Heart right ventricle (tissue), 16 donors: ENCODE results near the gene ITGA2. TPM values are rescaled to one million over a fixed set of nuclear protein-coding genes. Genes with fewer than 3 reads are reported as not detected.
A peak's percentile ranks its signal among the peaks of the same experiment; 100 is the strongest.
"Not testable (repeated sequence)": the region's sequence is repeated elsewhere in the genome, so short reads cannot be mapped to it uniquely, and the experiment has no call there.

Source experiments
- ATAC-seq, 8 donors: fragments of 200-7000 bp; cut with Tn5 transposase; one replicate each; pipeline ENCODE4 v1.9.1; 2020; ENCODE audit warnings: mild to moderate bottlenecking in 8 of 8, moderate library complexity in 8 of 8, moderate number of reproducible peaks in 1 of 8
- DNase-seq, 2 donors: peaks; one replicate each; pipeline ENCODE4 v3.0.0-alpha.2; 2020
- H3K27ac ChIP-seq, 10 donors: fragments of 200-600 bp; sonication (generic) in 2 of 10; one replicate each; pipeline versions ENCODE4 v1.5.0 to v1.8.0; 2020 to 2022; ENCODE audit warnings: mild to moderate bottlenecking in 3 of 10
- H3K27me3 ChIP-seq, 7 donors: fragments of 200-600 bp; one replicate each; pipeline ENCODE4 v1.8.0; 2021 to 2022; ENCODE audit warnings: mild to moderate bottlenecking in 2 of 7
- H3K36me3 ChIP-seq, 9 donors: fragments of 200-600 bp; sonication (generic) in 1 of 9; one replicate each; pipeline versions ENCODE4 v1.5.0 to v1.8.0; 2020 to 2022; ENCODE audit warnings: mild to moderate bottlenecking in 2 of 9
- H3K4me1 ChIP-seq, 9 donors: fragments of 200-600 bp; sonication (generic) in 1 of 9; one replicate each; pipeline versions ENCODE4 v1.5.0 to v1.8.0; 2020 to 2022; ENCODE audit warnings: mild to moderate bottlenecking in 4 of 9
- H3K4me3 ChIP-seq, 10 donors: fragments of 200-600 bp; sonication (generic) in 2 of 10; one replicate each; pipeline versions ENCODE4 v1.5.0 to v1.8.0; 2020 to 2022; ENCODE audit warnings: mild to moderate bottlenecking in 7 of 10, moderate library complexity in 2 of 10
- H3K9me3 ChIP-seq, 11 donors: fragments of 200-600 bp in 10 of 11; sonication (generic) in 2 of 11; one replicate each; pipeline versions ENCODE4 v1.5.0 to v1.8.0; 2013 to 2022; ENCODE audit warnings: mild to moderate bottlenecking in 2 of 11, control low read depth in 1 of 11, moderate library complexity in 1 of 11
- WGBS, 2 donors: extraction: QIAGEN DNeasy Blood & Tissue Kit; methylation state at CpG; one replicate each; pipeline ENCODE4 v1.1.7; 2013; ENCODE audit warnings: inconsistent platforms in 1 of 2; 5-methylcytosine and 5-hydroxymethylcytosine counted together
- intact Hi-C, 10 donors: fragments of 100-400 bp; cut with DNase I; formaldehyde crosslinking; loops; one replicate each; pipeline versions ENCODE4 v1.11.1 to v1.14.2; 2022
- polyA plus RNA-seq, 2 donors: library from polyadenylated mRNA; stranded (reverse); fragments of 200-250 nt; gene quantifications; one replicate each; pipeline ENCODE4 v1.2.3, GENCODE V29; 2013
- total RNA-seq, 10 donors: library from RNA; stranded (reverse); fragmentation: NEBNext Ultra II Directional in 3 of 10; extraction: Animal tissue kit (Norgen Biotek cat#: 25700) in 3 of 10; gene quantifications; one replicate each; pipeline versions ENCODE4 v1.2.1 to v1.2.4, GENCODE V29; 2021 to 2023
- TF ChIP-seq, protein P1 (sequence below), 9 donors: fragments of 200-600 bp; sonication (generic) in 2 of 9; IDR thresholded peaks; one replicate each; pipeline versions ENCODE4 v1.5.0 to v1.8.0; 2021 to 2022; ENCODE audit warnings: antibody characterized with exemption in 9 of 9, mild to moderate bottlenecking in 5 of 9, moderate library complexity in 1 of 9
- donor health status: Arrhythmogenic right ventricular cardiomyopathy.
- donor health status: ischemic (EF 13 %, LVEDD 7.1; RV severe dilation, severe dysfunction).
- donor health status: healthy with polysubstance abuse.
- donor health status: DM: no; HTN: yes; CAD: no.
- donor health status: DM: no; HTN: no; CAD: no.
- donor health status: ischemic (EF 25% LVEDD 6.9; RV normal size, moderate dysfunction).
- donor health status: ischemic (EF 25% LVEDD 5.7; RV mildly dilated, moderate dysfunction).
- donor health status: healthy.
- donor health status: DM: yes; HTN: yes; CAD: no.
- donor health status: Ischemic cardiomyopathy.
- donor health status: ischemic (EF 35%, LVEDD 5.7; RV mildly dilated, moderate dysfunction).
- donor health status: nonischemic (EF 11% LVEDD 7.7; RV severe dilation, severe dysfunction).
- donor health status: DM: yes; HTN: yes; CAD: no.
- donor health status: PGD.
- donor health status: ischemic (EF 29% LVEDD 5.4; RV normal size, mild dysfunction).
- donor health status: nonischemic (EF 23%, LVEDD 6.1; RV moderate dilation, normal function).

The ITGA2 gene
- total and polyA plus RNA-seq, 12 donors, result 0.22 to 9.4 (median 0.92) TPM

- peaks cover 0 to 7% (median 0%) of the 10 kb centered on the region in 9 donors for H3K4me1 ChIP-seq
- no peak for ATAC-seq
- intact Hi-C loops, result no loop called here
- H3K27ac ChIP-seq, result no peak overlapping the region
- H3K36me3 ChIP-seq, result no peaks in the 10 kb centered on the region
- no peaks in the 10 kb centered on the region for H3K27me3 ChIP-seq
- TF ChIP-seq, protein P1, sequence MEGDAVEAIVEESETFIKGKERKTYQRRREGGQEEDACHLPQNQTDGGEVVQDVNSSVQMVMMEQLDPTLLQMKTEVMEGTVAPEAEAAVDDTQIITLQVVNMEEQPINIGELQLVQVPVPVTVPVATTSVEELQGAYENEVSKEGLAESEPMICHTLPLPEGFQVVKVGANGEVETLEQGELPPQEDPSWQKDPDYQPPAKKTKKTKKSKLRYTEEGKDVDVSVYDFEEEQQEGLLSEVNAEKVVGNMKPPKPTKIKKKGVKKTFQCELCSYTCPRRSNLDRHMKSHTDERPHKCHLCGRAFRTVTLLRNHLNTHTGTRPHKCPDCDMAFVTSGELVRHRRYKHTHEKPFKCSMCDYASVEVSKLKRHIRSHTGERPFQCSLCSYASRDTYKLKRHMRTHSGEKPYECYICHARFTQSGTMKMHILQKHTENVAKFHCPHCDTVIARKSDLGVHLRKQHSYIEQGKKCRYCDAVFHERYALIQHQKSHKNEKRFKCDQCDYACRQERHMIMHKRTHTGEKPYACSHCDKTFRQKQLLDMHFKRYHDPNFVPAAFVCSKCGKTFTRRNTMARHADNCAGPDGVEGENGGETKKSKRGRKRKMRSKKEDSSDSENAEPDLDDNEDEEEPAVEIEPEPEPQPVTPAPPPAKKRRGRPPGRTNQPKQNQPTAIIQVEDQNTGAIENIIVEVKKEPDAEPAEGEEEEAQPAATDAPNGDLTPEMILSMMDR (IDR thresholded peaks at IDR 0.05), result no peak
- no peak for DNase-seq
- H3K9me3 ChIP-seq, result peaks cover 0 to 20% (median 0%) of the 10 kb centered on the region in 11 donors
- 93 to 100% methylated on average over 1 of the region's 1 CpG for WGBS, 2 donors
- H3K4me3 ChIP-seq, result no peak overlapping the region
These were observed 25.5 kb upstream of the ITGA2 start for GRCh38 chr5:52963636-52964035.

DNA sequence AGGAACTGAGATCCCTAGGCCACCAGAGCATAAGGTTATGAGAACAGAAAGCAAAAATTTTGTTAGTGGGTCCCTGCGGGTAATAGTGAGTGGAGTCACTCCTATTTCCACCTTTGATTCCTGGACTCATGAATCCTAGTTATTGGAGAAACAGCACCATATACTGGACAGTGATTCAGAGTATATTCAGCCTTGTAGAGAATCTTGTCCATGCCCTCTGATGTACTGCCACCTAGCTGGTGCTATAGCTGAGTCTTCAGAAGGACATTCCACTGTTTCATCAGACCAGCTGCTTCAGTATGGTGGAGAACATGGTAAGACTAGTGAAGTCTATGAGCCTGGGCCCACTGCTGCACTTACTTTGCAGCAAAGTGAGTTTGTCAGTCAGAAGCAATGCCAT is 25.0 kb upstream of the ITGA2 start:
- no peak overlapping the region for H3K4me3 ChIP-seq
- H3K27ac ChIP-seq, result no peak overlapping the region
- no peak for ATAC-seq
- peaks cover 0 to 25% (median 0%) of the 10 kb centered on the region in 11 donors for H3K9me3 ChIP-seq
- intact Hi-C loops, result no loop called here
- TF ChIP-seq, protein P1 (IDR thresholded peaks at IDR 0.05), result no peak
- DNase-seq, result no peak
- 96 to 100% methylated on average over 1 of the region's 1 CpG for WGBS, 2 donors
- no peaks in the 10 kb centered on the region for H3K27me3 ChIP-seq
- peaks cover 0 to 7% (median 0%) of the 10 kb centered on the region in 9 donors for H3K4me1 ChIP-seq
- no peaks in the 10 kb centered on the region for H3K36me3 ChIP-seq

GRCh38 chr5:52976157-52976556 is 13.0 kb upstream of the ITGA2 start:
- H3K27me3 ChIP-seq, H3K36me3 ChIP-seq, intact Hi-C loops, H3K4me1 ChIP-seq, H3K27ac ChIP-seq, DNase-seq, H3K4me3 ChIP-seq, ATAC-seq: not testable (repeated sequence)
- WGBS, 2 donors, result 89 to 96% methylated on average over 7 of the region's 7 CpGs
- peaks cover 0 to 37% (median 6%) of the 10 kb centered on the region in 11 donors for H3K9me3 ChIP-seq

DNA sequence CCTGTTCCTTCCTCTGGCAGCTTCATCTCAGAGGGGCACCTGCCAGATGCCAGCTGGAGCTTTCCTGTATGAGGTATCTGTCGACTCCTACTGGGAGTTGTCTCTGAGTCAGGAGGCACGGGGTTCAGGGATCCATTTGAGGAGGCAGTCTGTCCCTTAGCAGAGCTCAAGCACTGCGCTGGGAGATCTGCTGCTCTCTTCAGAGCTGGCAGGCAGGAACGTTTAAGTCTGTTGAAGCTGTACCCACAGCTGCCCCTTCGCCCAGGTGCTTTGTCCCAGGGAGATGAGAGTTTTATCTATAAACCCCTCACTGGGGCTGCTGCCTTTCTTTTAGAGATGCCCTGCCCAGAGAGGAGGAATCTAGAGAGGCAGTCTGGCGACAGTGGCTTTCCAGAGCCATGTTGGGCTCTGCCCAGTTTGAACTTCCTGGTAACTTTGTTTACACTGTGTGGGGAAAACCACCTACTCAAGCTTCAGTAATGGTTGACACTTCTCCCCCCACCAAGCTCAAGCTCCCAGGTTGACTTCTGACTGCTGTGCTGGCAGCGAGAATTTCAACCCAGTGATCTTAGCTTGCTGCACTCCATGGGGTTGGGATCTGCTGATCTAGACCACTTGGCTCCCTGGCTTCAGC is 11.8 kb upstream of the ITGA2 start:
- ATAC-seq (no peak), DNase-seq (no peak)
- Histone ChIP-seq H3K9me3 (peaks cover 0 to 37% (median 6%) of the 10 kb centered on the region in 11 donors), H3K27me3 (no peaks in the 10 kb centered on the region), H3K36me3 (no peaks in the 10 kb centered on the region), H3K4me1 (no peaks in the 10 kb centered on the region), H3K27ac (no peak overlapping the region), H3K4me3 (no peak overlapping the region)
- intact Hi-C loops, result no loop called here
- TF ChIP-seq, protein P1 (IDR thresholded peaks at IDR 0.05), result no peak
- 94 to 95% methylated on average over 7 of the region's 7 CpGs for WGBS, 2 donors

- H3K4me1 ChIP-seq, result peaks cover 0 to 11% (median 0%) of the 10 kb centered on the region in 9 donors
- no peaks in the 10 kb centered on the region for H3K27me3 ChIP-seq
- ATAC-seq, result peak in 4 of 8 donors; percentile 20 to 88 (median 77)
- intact Hi-C loops, result loop anchor here in 1 of 10 donors (10.0 kb wide), 1 partner anchor 53 kb away; no protein-coding TSS in a partner anchor
- H3K4me3 ChIP-seq, result no peak overlapping the region
- 25 to 71% methylated on average over 4 of the region's 4 CpGs for WGBS, 2 donors
- no peak overlapping the region for H3K27ac ChIP-seq
- TF ChIP-seq, protein P1 (IDR thresholded peaks at IDR 0.05), result no peak
- DNase-seq, result no peak
- H3K36me3 ChIP-seq, result no peaks in the 10 kb centered on the region
- peaks cover 0 to 17% (median 2%) of the 10 kb centered on the region in 11 donors for H3K9me3 ChIP-seq
These were observed 7.6 kb upstream of the ITGA2 start for GRCh38 chr5:52981507-52981906.
